DND-41 (cell line): Measurements from ENCODE around the gene PBRM1.

Source experiments
- EZH2 ChIP-seq: IDR thresholded peaks from 3 replicates; pipeline ENCODE4 v1.6.1; 2012; ENCODE audit warnings: borderline replicate concordance, low read depth, mild to moderate bottlenecking, moderate library complexity, low read length, inconsistent platforms; ENCODE audit not compliant: severe bottlenecking
- TF ChIP-seq, protein P1 (sequence below): IDR thresholded peaks from 2 replicates; pipeline ENCODE4 v1.5.1; 2012; ENCODE audit warnings: borderline replicate concordance, low read length, moderate library complexity, mild to moderate bottlenecking; ENCODE audit not compliant: poor library complexity, severe bottlenecking; ENCODE audit errors: extremely low read depth

DNA sequence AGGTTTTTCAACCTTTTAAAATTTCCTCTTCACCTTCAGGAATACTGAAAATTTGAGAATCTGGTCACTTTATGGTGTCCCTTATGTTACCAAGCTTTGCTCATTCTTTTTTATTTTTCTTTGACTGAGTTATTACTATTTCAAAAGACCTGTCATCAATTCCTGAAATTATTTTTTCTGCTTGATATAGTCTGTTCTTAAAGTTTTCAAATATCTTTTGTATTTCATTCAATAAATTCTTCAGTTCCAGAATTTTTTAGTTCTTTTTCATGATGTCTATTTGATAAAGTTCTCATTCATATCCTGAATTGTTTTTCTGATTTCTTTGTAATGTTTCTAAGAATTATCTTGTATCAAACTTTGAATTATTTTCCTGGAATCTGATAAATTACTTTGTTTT, 85.5 kb downstream of the PBRM1 start:
- TF ChIP-seq, protein P1, sequence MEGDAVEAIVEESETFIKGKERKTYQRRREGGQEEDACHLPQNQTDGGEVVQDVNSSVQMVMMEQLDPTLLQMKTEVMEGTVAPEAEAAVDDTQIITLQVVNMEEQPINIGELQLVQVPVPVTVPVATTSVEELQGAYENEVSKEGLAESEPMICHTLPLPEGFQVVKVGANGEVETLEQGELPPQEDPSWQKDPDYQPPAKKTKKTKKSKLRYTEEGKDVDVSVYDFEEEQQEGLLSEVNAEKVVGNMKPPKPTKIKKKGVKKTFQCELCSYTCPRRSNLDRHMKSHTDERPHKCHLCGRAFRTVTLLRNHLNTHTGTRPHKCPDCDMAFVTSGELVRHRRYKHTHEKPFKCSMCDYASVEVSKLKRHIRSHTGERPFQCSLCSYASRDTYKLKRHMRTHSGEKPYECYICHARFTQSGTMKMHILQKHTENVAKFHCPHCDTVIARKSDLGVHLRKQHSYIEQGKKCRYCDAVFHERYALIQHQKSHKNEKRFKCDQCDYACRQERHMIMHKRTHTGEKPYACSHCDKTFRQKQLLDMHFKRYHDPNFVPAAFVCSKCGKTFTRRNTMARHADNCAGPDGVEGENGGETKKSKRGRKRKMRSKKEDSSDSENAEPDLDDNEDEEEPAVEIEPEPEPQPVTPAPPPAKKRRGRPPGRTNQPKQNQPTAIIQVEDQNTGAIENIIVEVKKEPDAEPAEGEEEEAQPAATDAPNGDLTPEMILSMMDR: no peak
- TF ChIP-seq EZH2: no peak
